ENCODE measurements around the gene CEP70. TPM values are rescaled to one million over a fixed set of nuclear protein-coding genes. Genes with fewer than 3 reads are reported as not detected.

Gene CEP70
- total and polyA plus RNA-seq, 4 donors, result 6.9 to 26.5 (median 9.1) TPM

- no peak for DNase-seq (ENCODE audit: low spot score)
- Histone ChIP-seq H3K27ac (ENCODE audit: low read depth in 1 of 2, low read length in 2 of 2) (no peak overlapping the region), H3K27me3 (ENCODE audit: control insufficient read depth in 4 of 4, insufficient read depth in 4 of 4, low read length in 3 of 4) (no peaks in the 10 kb centered on the region), H3K9ac (ENCODE audit: low read depth in 1 of 2, low read length in 2 of 2) (no peak overlapping the region), H3K9me3 (ENCODE audit: control insufficient read depth in 4 of 4, low read length in 3 of 4) (no peaks in the 10 kb centered on the region), H3K36me3 (ENCODE audit: control insufficient read depth in 4 of 4, insufficient read depth in 3 of 4, low read depth in 1 of 4, low read length in 3 of 4) (no peaks in the 10 kb centered on the region), H3K4me3 (ENCODE audit: low read depth in 1 of 3, low read length in 3 of 3) (no peak overlapping the region), H3K4me1 (ENCODE audit: control insufficient read depth in 4 of 4, insufficient read depth in 4 of 4, low read length in 3 of 4) (no peaks in the 10 kb centered on the region)
- 90% methylated on average over 6 of the region's 6 CpGs for whole genome bisulfite sequencing
- TF ChIP-seq FOXA1 (IDR thresholded peaks at IDR 0.05) (no peak), JUND (IDR thresholded peaks at IDR 0.05) (no peak), ATF3 (IDR thresholded peaks at IDR 0.05) (no peak), HNF4A (conservative IDR thresholded peaks at IDR 0.05) (no peak), REST (IDR thresholded peaks at IDR 0.05) (no peak), EGR1 (IDR thresholded peaks at IDR 0.05; ENCODE audit: low read depth in 2 of 2) (no peak), SP1 (IDR thresholded peaks at IDR 0.05) (no peak), FOXA2 (IDR thresholded peaks at IDR 0.05) (no peak)
These were observed 124.2 kb downstream of the CEP70 start for GRCh38 chr3:138469874-138470273.

- Histone ChIP-seq H3K4me3 (ENCODE audit: low read depth in 1 of 3, low read length in 3 of 3) (no peak overlapping the region), H3K36me3 (ENCODE audit: control insufficient read depth in 4 of 4, insufficient read depth in 3 of 4, low read depth in 1 of 4, low read length in 3 of 4) (no peaks in the 10 kb centered on the region), H3K9ac (ENCODE audit: low read depth in 1 of 2, low read length in 2 of 2) (no peak overlapping the region), H3K27me3 (ENCODE audit: control insufficient read depth in 4 of 4, insufficient read depth in 4 of 4, low read length in 3 of 4) (no peaks in the 10 kb centered on the region), H3K4me1 (ENCODE audit: control insufficient read depth in 4 of 4, insufficient read depth in 4 of 4, low read length in 3 of 4) (no peaks in the 10 kb centered on the region), H3K27ac (ENCODE audit: low read depth in 1 of 2, low read length in 2 of 2) (no peak overlapping the region), H3K9me3 (ENCODE audit: control insufficient read depth in 4 of 4, low read length in 3 of 4) (no peaks in the 10 kb centered on the region)
- TF ChIP-seq ZBTB33 (IDR thresholded peaks at IDR 0.05) (no peak), MAX (IDR thresholded peaks at IDR 0.05) (no peak), EGR1 (IDR thresholded peaks at IDR 0.05; ENCODE audit: low read depth in 2 of 2) (no peak), ATF3 (IDR thresholded peaks at IDR 0.05) (no peak), GABPA (IDR thresholded peaks at IDR 0.05 in 1 of 2, conservative IDR thresholded peaks at IDR 0.05 in 1 of 2) (no peak), NR2F2 (IDR thresholded peaks at IDR 0.05) (no peak), CTCF (IDR thresholded peaks at IDR 0.05; ENCODE audit: low read depth, low read length, missing input control) (no peak), FOXA2 (IDR thresholded peaks at IDR 0.05) (no peak), TAF1 (conservative IDR thresholded peaks at IDR 0.05) (no peak), SP1 (IDR thresholded peaks at IDR 0.05) (no peak), HNF4A (conservative IDR thresholded peaks at IDR 0.05) (no peak), YY1 (IDR thresholded peaks at IDR 0.05) (no peak), RAD21 (IDR thresholded peaks at IDR 0.05) (no peak), HNF4G (IDR thresholded peaks at IDR 0.05) (no peak), FOXA1 (IDR thresholded peaks at IDR 0.05) (no peak), REST (IDR thresholded peaks at IDR 0.05) (no peak), RXRA (IDR thresholded peaks at IDR 0.05) (no peak), JUND (IDR thresholded peaks at IDR 0.05) (no peak)
- DNase-seq (ENCODE audit: low spot score), result no peak
- 81% methylated on average over 2 of the region's 2 CpGs for WGBS
These were observed 125.2 kb downstream of the CEP70 start for GRCh38 chr3:138468886-138469285.

Data from liver (tissue), 9 donors.